ENCODE results near the gene ATOSA. TPM values are rescaled to one million over a fixed set of nuclear protein-coding genes. Genes with fewer than 3 reads are reported as not detected.

ATOSA gene
- total RNA-seq, 1 donor from 2014 or later, result 26.8 TPM

- H2AFZ ChIP-seq (replicated peaks), result no peak overlapping the region
- no peaks in the 10 kb centered on the region for H4K20me1 ChIP-seq (ENCODE audit: low read depth)
- H3K4me2 ChIP-seq, result no peak overlapping the region
- H3K36me3 ChIP-seq, result no peaks in the 10 kb centered on the region
- H3K9me3 ChIP-seq (ENCODE audit: low read depth), result no peaks in the 10 kb centered on the region
- H3K9me3 Mint-ChIP-seq, result no peaks in the 10 kb centered on the region
- no peaks in the 10 kb centered on the region for H3K27me3 Mint-ChIP-seq (ENCODE audit: insufficient read depth, low read depth)
- DNase-seq (ENCODE audit: low spot score), result no peak
- no peaks in the 10 kb centered on the region for H3K79me2 ChIP-seq (ENCODE audit: low read depth)
- no peaks in the 10 kb centered on the region for H3K27me3 ChIP-seq
- no peak for TF ChIP-seq EZH2 (IDR thresholded peaks at IDR 0.05)
- TF ChIP-seq, protein P1, sequence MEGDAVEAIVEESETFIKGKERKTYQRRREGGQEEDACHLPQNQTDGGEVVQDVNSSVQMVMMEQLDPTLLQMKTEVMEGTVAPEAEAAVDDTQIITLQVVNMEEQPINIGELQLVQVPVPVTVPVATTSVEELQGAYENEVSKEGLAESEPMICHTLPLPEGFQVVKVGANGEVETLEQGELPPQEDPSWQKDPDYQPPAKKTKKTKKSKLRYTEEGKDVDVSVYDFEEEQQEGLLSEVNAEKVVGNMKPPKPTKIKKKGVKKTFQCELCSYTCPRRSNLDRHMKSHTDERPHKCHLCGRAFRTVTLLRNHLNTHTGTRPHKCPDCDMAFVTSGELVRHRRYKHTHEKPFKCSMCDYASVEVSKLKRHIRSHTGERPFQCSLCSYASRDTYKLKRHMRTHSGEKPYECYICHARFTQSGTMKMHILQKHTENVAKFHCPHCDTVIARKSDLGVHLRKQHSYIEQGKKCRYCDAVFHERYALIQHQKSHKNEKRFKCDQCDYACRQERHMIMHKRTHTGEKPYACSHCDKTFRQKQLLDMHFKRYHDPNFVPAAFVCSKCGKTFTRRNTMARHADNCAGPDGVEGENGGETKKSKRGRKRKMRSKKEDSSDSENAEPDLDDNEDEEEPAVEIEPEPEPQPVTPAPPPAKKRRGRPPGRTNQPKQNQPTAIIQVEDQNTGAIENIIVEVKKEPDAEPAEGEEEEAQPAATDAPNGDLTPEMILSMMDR (IDR thresholded peaks at IDR 0.05), result no peak
- TF ChIP-seq EZH2phosphoT487 (IDR thresholded peaks at IDR 0.05), result no peak
- no peaks in the 10 kb centered on the region for H3F3A ChIP-seq (ENCODE audit: low read depth)
- no peak overlapping the region for H3K9ac ChIP-seq
- no peaks in the 10 kb centered on the region for H3K4me1 ChIP-seq
- H3K27ac ChIP-seq, result no peak overlapping the region
- H3K4me3 Mint-ChIP-seq, result no peak overlapping the region
- H3K27ac Mint-ChIP-seq, result no peak overlapping the region
- H3K4me1 Mint-ChIP-seq, result no peaks in the 10 kb centered on the region
- peaks cover 16% of the 10 kb centered on the region for H3K36me3 Mint-ChIP-seq
- no peak overlapping the region for H3K4me3 ChIP-seq
Measured at GRCh38 chr15:52670087-52670486, 9.1 kb downstream of the ATOSA start.

DNA sequence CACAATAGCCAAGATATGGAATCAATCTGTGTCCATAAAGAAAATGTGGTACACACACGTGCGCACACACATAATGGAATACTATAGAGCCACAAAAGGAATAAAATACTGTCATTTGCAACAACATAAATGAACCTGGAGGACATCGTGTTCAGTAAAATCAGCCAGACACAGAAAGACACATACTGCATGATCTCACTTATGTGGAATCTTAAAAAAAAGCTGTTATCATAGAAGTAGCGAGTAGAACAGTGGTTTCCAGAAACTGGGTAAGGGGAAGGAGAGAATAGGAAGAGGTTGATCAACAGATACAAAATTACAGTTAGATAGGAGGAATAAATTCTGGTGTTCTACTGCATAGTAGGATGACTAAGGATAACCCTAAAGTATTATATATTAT lies 11.1 kb downstream of the ATOSA start:
- Histone ChIP-seq H3K27ac (no peak overlapping the region), H3K4me2 (no peak overlapping the region), H3F3A (ENCODE audit: low read depth) (no peaks in the 10 kb centered on the region), H3K36me3 (no peaks in the 10 kb centered on the region), H3K9me3 (ENCODE audit: low read depth) (no peaks in the 10 kb centered on the region), H3K79me2 (ENCODE audit: low read depth) (no peaks in the 10 kb centered on the region), H3K9ac (no peak overlapping the region), H4K20me1 (ENCODE audit: low read depth) (no peaks in the 10 kb centered on the region), H2AFZ (replicated peaks) (no peak overlapping the region), H3K4me1 (peaks cover 7% of the 10 kb centered on the region), H3K27me3 (no peaks in the 10 kb centered on the region), H3K4me3 (no peak overlapping the region)
- TF ChIP-seq EZH2 (IDR thresholded peaks at IDR 0.05) (no peak), EZH2phosphoT487 (IDR thresholded peaks at IDR 0.05) (no peak)
- TF ChIP-seq, protein P1 (IDR thresholded peaks at IDR 0.05), result no peak
- Mint-ChIP-seq H3K27me3 (ENCODE audit: insufficient read depth, low read depth) (peaks cover under 1% of the 10 kb centered on the region), H3K27ac (no peak overlapping the region), H3K36me3 (peaks cover 18% of the 10 kb centered on the region), H3K4me3 (no peak overlapping the region), H3K4me1 (no peaks in the 10 kb centered on the region), H3K9me3 (no peaks in the 10 kb centered on the region)
- no peak for DNase-seq (ENCODE audit: low spot score)

DNA sequence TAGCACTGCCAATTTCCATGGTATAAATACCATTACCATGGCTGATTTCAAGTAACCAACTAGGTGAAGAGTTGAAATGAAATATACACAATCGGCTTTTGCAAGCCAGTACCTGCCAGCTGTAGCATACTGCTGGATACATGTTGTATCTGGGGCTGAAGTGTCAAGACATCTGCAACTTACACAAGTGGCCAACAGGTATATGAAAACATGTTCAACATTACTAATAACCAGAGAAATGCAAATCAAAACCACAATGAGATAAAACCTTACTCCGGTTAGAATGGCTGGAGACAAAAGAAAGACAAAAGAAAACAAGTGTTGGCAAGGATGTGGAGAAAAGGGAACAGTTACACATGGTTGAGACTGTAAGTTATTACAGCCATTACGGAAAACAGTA lies 11.6 kb downstream of the ATOSA start:
- no peaks in the 10 kb centered on the region for H3K9me3 ChIP-seq (ENCODE audit: low read depth)
- no peak overlapping the region for H2AFZ ChIP-seq (replicated peaks)
- H3K4me3 ChIP-seq, result no peak overlapping the region
- no peaks in the 10 kb centered on the region for H4K20me1 ChIP-seq (ENCODE audit: low read depth)
- Mint-ChIP-seq H3K27ac (no peak overlapping the region), H3K27me3 (ENCODE audit: insufficient read depth, low read depth) (peaks cover 2% of the 10 kb centered on the region), H3K4me1 (no peaks in the 10 kb centered on the region), H3K9me3 (no peaks in the 10 kb centered on the region), H3K4me3 (no peak overlapping the region), H3K36me3 (peaks cover 23% of the 10 kb centered on the region)
- no peaks in the 10 kb centered on the region for H3K36me3 ChIP-seq
- TF ChIP-seq, protein P1 (IDR thresholded peaks at IDR 0.05), result no peak
- TF ChIP-seq EZH2phosphoT487 (IDR thresholded peaks at IDR 0.05) (no peak), EZH2 (IDR thresholded peaks at IDR 0.05) (no peak)
- no peak overlapping the region for H3K4me2 ChIP-seq
- no peaks in the 10 kb centered on the region for H3K27me3 ChIP-seq
- no peak overlapping the region for H3K27ac ChIP-seq
- H3K79me2 ChIP-seq (ENCODE audit: low read depth), result no peaks in the 10 kb centered on the region
- no peak for DNase-seq (ENCODE audit: low spot score)
- no peak overlapping the region for H3K9ac ChIP-seq
- H3F3A ChIP-seq (ENCODE audit: low read depth), result no peaks in the 10 kb centered on the region
- H3K4me1 ChIP-seq, result peaks cover 7% of the 10 kb centered on the region
